ENCODE results near the gene C9orf40.

The C9orf40 gene

DNA sequence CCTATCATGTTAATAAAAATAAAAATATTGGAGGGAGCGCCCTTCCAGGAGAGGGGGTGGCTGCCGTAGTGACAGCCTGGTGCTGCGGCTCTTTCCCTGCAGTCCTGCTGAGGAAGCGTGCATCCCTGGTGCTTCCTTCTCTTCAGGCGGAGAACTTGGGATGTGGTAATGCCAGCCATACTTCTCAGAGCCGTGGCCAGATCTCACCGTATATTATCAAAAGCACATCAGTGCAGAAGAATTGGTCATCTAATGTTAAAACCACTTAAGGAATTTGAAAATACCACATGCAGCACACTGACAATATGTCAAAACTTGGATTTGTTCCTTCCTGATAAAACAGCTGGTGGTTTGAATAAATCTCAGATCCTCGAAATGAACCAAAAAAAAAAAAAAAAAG lies 17.7 kb downstream of the C9orf40 start:
- DNase-seq, result no peak

DNA sequence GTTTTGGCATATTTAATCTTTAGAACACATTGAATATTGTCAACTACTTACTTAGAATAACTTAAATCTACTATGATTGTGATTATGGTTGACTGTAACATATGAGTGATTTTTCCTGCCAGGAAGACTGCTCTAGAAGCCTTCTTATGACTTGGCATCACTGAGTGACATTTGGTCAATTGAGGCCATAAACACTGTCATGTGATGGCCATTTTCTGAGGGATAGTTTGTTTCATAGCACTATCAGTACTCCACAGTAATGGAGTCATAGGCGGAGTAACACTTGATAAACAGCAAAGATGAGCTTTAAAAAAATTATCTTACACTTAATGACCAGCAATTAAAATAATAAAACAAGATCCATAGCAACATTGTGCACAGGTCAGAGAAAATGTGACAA lies 31.0 kb downstream of the C9orf40 start:
- DNase-seq, result no peak

DNA sequence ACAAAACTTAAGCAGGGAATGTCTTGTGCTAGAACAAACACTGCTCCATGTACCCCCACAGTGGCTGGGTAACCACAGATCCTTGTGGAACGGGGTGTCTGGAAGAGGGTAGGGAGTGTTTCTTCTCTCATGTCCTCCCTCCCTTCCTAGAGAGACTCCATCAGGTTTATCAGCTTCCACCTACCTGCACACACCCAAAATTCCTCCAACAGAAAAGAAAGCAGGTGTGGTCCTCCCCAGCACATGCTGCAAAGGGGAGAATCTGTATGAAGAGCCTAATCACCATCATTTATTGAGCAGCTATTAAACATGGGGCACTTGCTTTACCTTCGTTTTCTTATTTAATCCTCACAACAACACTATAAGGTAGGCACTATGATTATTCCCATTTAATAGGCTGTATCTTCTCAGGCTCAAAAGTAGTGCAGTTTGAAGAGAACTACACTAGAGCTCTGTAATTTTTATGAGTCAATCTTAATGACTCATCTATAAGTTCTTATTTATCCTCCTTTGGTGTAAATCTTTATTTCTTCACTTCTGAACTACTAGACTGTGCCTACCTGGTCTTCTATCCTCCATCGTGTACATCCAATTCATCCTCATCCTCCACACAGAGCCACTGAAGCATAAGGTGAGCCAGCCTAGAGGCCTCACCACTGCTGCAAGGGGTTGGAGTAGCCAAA lies 31.6 kb downstream of the C9orf40 start:
- DNase-seq, result no peak

DNA sequence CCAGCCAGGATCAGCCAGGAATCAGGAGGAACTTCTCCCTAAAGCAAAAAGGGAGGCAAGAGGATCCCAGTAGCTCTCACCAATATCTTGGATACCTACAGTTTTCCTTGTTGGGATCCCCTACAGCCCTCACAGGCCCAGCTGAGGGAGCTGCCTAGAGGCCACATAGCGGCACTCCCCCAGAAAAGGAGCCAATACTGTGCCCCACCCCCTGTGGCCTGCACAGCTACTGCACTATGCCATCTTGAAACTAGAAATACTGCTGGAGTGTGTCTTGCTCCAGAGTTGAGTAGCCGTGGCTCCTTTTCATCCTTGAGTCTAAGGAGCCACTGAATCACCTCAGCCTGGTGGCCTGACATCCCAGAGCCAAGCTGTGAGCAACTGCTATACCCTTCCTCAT lies 42.7 kb downstream of the C9orf40 start:
- DNase-seq, result no peak

DNA sequence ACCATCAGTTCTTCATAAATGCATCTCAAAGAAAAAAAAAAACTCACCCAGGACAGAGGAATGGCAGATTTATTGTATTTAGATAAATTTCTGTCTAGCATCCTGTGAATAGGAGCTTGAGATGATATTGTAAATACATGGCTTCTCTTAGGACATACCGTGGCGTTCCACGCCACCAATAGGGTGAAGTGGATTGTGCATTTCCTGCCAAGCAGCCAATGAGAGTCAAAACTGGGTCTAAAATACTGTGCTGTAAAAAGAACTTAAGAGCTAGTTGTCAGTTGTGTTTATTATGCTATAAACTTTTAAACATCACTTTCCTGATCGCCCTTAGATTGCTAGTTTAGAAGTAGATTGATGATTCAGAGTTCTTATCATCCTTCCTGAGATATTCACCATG lies 44.0 kb downstream of the C9orf40 start:
- DNase-seq, result no peak

DNA sequence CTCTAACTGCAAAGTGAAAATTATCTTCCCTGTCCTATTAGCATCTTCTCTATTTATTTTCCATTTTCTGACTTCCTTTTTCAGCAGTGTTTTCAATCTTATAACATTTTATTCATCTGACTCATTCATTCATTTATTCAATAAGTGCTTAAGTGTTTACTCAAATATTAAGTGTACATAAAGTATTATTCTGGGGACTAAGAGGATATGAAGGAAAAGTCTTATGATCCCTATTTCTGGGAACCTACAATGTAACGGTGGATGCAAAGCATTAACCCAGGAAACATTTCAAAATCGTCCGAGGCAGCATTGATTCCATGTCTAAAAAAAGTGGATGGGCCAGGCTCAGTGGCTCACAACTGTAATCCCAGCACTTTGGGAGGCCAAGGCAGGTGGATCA lies 45.6 kb downstream of the C9orf40 start:
- no peak for DNase-seq

DNA sequence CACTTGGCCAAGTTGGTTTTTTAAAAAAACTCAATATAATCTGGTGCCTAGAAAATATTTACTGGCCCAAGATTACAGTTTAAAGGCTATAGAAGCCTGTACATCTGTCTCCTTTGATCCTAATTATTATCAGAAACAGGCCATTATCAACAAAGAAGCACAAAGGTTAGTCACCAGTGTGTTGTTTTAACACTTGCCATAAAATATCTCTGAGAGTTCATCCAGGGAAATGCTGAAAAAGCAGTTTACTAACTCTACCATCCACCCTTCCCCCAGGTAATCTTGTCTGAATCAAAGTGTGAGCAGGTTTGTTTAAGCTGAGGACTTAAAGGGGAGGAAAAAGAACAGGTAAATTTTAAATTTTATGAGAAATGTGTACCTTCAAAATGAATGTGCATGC lies 51.7 kb downstream of the C9orf40 start:
- DNase-seq, result no peak

All from effector CD4-positive, alpha-beta T cell (primary cell).